MCF 10A (cell line): Measurements from ENCODE around the gene SPON1. TPM values are rescaled to one million over a fixed set of nuclear protein-coding genes. Genes with fewer than 3 reads are reported as not detected.

Experiments used
- BruUV-seq: library from RNA; stranded (reverse); fragments of 400-500 nt; replicated peaks from 2 replicates; lab custom pipeline; 2021; lab: Mats Ljungman, UMichigan
- CTCF ChIA-PET: fragments of 300-600 bp; sonication (Branson Sonifier 250); formaldehyde crosslinking; extraction: SDS; loops from one replicate; lab custom pipeline; 2021; ENCODE audit warnings: antibody characterized with exemption, inconsistent platforms; lab: Yijun Ruan, JAX
- POLR2A ChIA-PET: fragments of 300-600, 350-650 bp; sonication (Branson Sonifier 250); formaldehyde crosslinking; extraction: SDS; loops from one replicate; lab custom pipeline; 2020; ENCODE audit warnings: antibody characterized with exemption, inconsistent platforms; lab: Yijun Ruan, JAX
- DNase-seq: peaks from one replicate; pipeline ENCODE4 v3.0.0-alpha.2; 2018; ENCODE audit not compliant: unreplicated experiment
- H3K27ac Mint-ChIP-seq: one replicate; pipeline ENCODE4 v1.8.0; 2022; ENCODE audit warnings: mild to moderate bottlenecking, low read depth, mixed read lengths; ENCODE audit not compliant: unreplicated experiment
- H3K27me3 Mint-ChIP-seq: one replicate; pipeline ENCODE4 v1.8.0; 2022; ENCODE audit warnings: mixed read lengths; ENCODE audit not compliant: insufficient read depth, unreplicated experiment
- H3K36me3 Mint-ChIP-seq: one replicate; pipeline ENCODE4 v1.8.0; 2022; ENCODE audit warnings: mild to moderate bottlenecking, moderate library complexity, mixed read lengths; ENCODE audit not compliant: insufficient read depth, unreplicated experiment
- H3K4me1 Mint-ChIP-seq: one replicate; pipeline ENCODE4 v1.8.0; 2022; ENCODE audit warnings: mixed read lengths; ENCODE audit not compliant: insufficient read depth, unreplicated experiment
- H3K4me3 Mint-ChIP-seq: one replicate; pipeline ENCODE4 v1.8.0; 2022; ENCODE audit warnings: mild to moderate bottlenecking, moderate library complexity, mixed read lengths; ENCODE audit not compliant: unreplicated experiment
- H3K9me3 Mint-ChIP-seq: one replicate; pipeline ENCODE4 v1.8.0; 2022; ENCODE audit warnings: mixed read lengths; ENCODE audit not compliant: unreplicated experiment
- intact Hi-C: fragments of 100-400 bp; cut with micrococcal nuclease; formaldehyde crosslinking; loops from 2 replicates; pipeline ENCODE4 v1.14.1; 2022
- total RNA-seq: library from RNA; stranded (reverse); gene quantifications from 2 replicates; pipeline ENCODE4 v1.2.3, GENCODE V29; 2022
- TF ChIP-seq, protein P1 (sequence below): fragments of 200-600 bp; IDR thresholded peaks from one replicate; pipeline ENCODE4 v1.8.0; 2022; ENCODE audit warnings: antibody characterized with exemption, mild to moderate bottlenecking; ENCODE audit not compliant: unreplicated experiment

The SPON1 gene
- total RNA-seq, 1 experiment from 2014 or later, result not detected

DNA sequence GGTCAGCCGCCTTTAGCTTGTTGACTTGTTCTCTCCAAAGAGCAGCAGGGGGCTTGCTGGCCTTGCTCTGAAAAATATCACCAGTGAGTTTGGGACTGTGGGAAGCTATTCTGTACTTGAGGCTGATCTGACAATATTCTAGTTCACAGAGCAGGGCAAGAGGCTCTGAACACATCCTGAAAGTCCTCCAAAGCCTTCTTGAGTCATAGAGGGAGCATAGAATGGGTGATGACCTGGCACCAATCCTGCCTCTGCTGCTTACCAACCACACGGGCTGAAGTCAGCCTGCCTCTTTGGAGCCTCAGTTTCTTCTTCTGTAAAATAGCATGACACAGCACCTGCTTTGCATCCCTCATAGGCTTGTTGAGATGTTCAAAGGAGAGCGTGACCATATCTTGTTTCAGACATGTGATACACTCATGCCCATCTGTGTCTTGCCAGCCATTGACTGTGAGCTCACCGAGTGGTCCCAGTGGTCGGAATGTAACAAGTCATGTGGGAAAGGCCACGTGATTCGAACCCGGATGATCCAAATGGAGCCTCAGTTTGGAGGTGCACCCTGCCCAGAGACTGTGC lies 299.8 kb downstream of the SPON1 start:
- Mint-ChIP-seq H3K9me3 (no peaks in the 10 kb centered on the region), H3K36me3 (peaks cover 12% of the 10 kb centered on the region), H3K4me1 (peaks cover 14% of the 10 kb centered on the region), H3K27me3 (no peaks in the 10 kb centered on the region), H3K27ac (no peak overlapping the region), H3K4me3 (no peak overlapping the region)
- DNase-seq, result no peak
- BruUV-seq, result no TSS peak
- intact Hi-C loops, result no loop called here
- ChIA-PET CTCF (interaction anchor here (0.7 to 0.9 kb wide), 5 partner anchors 13 to 489 kb away, joined by 3 to 6 read pairs (median 4); no protein-coding TSS in a partner anchor), POLR2A (no interaction called here)
- TF ChIP-seq, protein P1, sequence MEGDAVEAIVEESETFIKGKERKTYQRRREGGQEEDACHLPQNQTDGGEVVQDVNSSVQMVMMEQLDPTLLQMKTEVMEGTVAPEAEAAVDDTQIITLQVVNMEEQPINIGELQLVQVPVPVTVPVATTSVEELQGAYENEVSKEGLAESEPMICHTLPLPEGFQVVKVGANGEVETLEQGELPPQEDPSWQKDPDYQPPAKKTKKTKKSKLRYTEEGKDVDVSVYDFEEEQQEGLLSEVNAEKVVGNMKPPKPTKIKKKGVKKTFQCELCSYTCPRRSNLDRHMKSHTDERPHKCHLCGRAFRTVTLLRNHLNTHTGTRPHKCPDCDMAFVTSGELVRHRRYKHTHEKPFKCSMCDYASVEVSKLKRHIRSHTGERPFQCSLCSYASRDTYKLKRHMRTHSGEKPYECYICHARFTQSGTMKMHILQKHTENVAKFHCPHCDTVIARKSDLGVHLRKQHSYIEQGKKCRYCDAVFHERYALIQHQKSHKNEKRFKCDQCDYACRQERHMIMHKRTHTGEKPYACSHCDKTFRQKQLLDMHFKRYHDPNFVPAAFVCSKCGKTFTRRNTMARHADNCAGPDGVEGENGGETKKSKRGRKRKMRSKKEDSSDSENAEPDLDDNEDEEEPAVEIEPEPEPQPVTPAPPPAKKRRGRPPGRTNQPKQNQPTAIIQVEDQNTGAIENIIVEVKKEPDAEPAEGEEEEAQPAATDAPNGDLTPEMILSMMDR, result no peak

DNA sequence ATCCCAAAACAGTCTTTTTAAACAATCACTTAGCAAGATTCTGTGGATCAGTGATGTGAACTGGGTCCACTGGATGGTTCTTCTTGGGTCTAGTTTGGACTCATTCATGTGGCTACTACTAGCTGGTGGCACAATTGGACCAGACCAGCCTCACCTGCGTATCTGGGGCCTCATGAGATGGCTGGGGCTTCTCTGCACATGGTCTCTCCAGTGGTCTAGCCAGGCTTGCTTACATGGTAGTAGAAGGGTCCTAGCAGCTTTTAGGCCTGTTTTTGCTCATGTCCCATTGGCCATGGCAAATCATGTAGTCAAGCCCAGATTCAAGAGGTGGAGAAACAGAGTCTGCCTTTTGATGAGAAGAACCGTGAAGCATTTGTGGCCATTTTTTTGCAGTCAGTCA lies 302.4 kb downstream of the SPON1 start:
- POLR2A ChIA-PET, result interaction anchor here (0.7 to 1.2 kb wide), 2 partner anchors 157 to 1297 kb away, joined by 3 read pairs; no protein-coding TSS in a partner anchor
- intact Hi-C loops, result no loop called here
- Mint-ChIP-seq H3K27me3 (no peaks in the 10 kb centered on the region), H3K36me3 (peaks cover 22% of the 10 kb centered on the region), H3K9me3 (no peaks in the 10 kb centered on the region), H3K27ac (no peak overlapping the region), H3K4me1 (no peaks in the 10 kb centered on the region), H3K4me3 (no peak overlapping the region)
- no peak for DNase-seq
- no TSS peak for BruUV-seq
- TF ChIP-seq, protein P1, result no peak
- CTCF ChIA-PET, result interaction anchor here (0.7 kb wide), 1 partner anchor 492 kb away, joined by 3 read pairs; no protein-coding TSS in a partner anchor

DNA sequence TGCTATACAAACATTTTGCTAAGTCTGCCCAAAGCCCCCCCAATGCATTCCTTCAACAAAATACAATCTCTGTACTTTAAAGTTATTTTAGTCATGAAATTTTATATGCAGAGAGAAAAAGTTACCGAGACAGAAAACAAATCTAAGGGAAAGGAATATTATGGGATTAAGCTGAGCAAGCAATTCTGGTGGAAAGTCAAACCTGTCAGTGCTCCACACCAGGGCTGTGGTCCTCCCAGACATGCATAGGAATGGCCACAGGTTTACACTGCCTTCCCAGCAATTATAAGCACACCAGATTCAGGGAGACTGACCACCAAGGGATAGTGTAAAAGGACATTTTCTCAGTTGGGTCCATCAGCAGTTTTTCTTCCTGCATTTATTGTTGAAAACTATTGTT lies 304.1 kb downstream of the SPON1 start:
- no peak for DNase-seq
- Mint-ChIP-seq H3K27me3 (no peaks in the 10 kb centered on the region), H3K9me3 (no peaks in the 10 kb centered on the region), H3K4me1 (no peaks in the 10 kb centered on the region), H3K36me3 (peaks cover 25% of the 10 kb centered on the region), H3K27ac (no peak overlapping the region), H3K4me3 (no peak overlapping the region)
- no TSS peak for BruUV-seq
- CTCF ChIA-PET, result no interaction called here
- intact Hi-C loops, result no loop called here
- TF ChIP-seq, protein P1, result no peak
- POLR2A ChIA-PET, result interaction anchor here (0.6 kb wide), 1 partner anchor 15 kb away, joined by 3 read pairs; no protein-coding TSS in a partner anchor

DNA sequence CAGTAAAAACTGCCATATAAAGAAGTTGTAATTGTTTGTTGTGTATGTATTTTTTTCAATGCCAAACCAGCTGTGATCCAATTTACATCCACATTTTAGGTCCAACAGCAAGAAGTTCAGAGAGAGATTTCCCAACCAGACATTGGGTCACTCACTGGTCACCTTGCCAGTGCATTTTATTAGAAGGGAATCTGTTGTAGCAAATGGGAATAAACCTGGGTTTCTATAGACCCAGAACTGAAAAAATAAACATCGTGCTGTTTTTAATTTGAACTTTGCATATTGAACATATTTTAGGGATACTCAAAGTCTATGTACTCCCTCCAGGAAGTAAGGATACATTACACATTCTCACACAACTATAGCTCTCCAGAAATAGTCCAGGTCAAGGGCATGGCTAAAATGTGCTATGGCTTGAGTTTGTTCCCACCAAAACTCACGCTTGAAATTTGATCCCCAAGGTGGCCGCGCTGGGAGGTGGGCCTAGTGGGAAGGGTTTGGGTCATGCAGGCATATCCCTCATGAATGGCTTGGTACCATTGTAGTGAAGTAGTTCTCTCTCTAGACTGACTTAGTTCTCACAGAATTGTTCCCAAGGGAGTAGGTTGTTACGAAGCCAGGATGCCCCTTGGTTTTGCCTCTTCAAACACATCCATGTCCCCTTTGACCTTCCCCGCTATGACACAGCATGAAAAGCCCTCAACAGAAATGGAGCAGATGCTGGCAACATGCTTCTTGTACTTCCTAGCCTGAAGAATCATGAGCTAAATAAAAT lies 305.5 kb downstream of the SPON1 start:
- DNase-seq, result no peak
- ChIA-PET POLR2A (interaction anchor here (1.2 kb wide), 1 partner anchor 150 kb away, joined by 4 read pairs; no protein-coding TSS in a partner anchor), CTCF (interaction anchor here (0.6 to 0.9 kb wide), 4 partner anchors 40 to 150 kb away, joined by 3 to 4 read pairs (median 3); no protein-coding TSS in a partner anchor)
- TF ChIP-seq, protein P1, result no peak
- Mint-ChIP-seq H3K9me3 (no peaks in the 10 kb centered on the region), H3K36me3 (peaks cover 31% of the 10 kb centered on the region), H3K4me3 (no peak overlapping the region), H3K27me3 (no peaks in the 10 kb centered on the region), H3K4me1 (no peaks in the 10 kb centered on the region), H3K27ac (no peak overlapping the region)
- intact Hi-C loops, result no loop called here
- BruUV-seq, result no TSS peak
